Fibroblast of lung (primary cell): ENCODE measurements around the gene CALML6. TPM values are rescaled to one million over a fixed set of nuclear protein-coding genes. Genes with fewer than 3 reads are reported as not detected.

Source experiments
- DNase-seq, 2 donors: peaks; one replicate each; pipeline versions ENCODE4 v3.0.0 to v3.0.0-alpha.2; 2010; ENCODE audit warnings: low read depth in 2 of 2
- H2AFZ ChIP-seq: 2 replicates; pipeline ENCODE4 v1.5.1; 2012; ENCODE audit warnings: low read length, control low read depth, inconsistent platforms
- H3K27ac ChIP-seq: 2 replicates; pipeline ENCODE4 v1.5.1; 2011; ENCODE audit warnings: low read length, control low read depth; ENCODE audit not compliant: insufficient read depth
- H3K27me3 ChIP-seq: 2 replicates; pipeline ENCODE4 v1.5.1; 2011; ENCODE audit warnings: mild to moderate bottlenecking, low read length; ENCODE audit not compliant: control insufficient read depth, insufficient read depth
- H3K36me3 ChIP-seq: 2 replicates; pipeline ENCODE4 v1.5.1; 2011; ENCODE audit warnings: low read length; ENCODE audit not compliant: control insufficient read depth, insufficient read depth
- H3K4me1 ChIP-seq: 2 replicates; pipeline ENCODE4 v1.5.1; 2011; ENCODE audit warnings: low read length; ENCODE audit not compliant: control insufficient read depth, insufficient read depth; ENCODE audit errors: extremely low read depth
- H3K4me2 ChIP-seq: 2 replicates; pipeline ENCODE4 v1.5.1; 2011; ENCODE audit warnings: low read length, control low read depth; ENCODE audit not compliant: insufficient read depth; ENCODE audit errors: extremely low read depth
- H3K4me3 ChIP-seq, 4 experiments: fragments of 200-600 bp in 1 of 4; sonication (generic) in 1 of 4; replicated peaks in 1 of 4; 2 replicates each; pipeline ENCODE4 v1.5.1; 2011 to 2016; ENCODE audit warnings: low read length in 4 of 4, low read depth in 3 of 4, mild to moderate bottlenecking in 3 of 4, control low read depth in 2 of 4, inconsistent platforms in 1 of 4, mixed read lengths in 1 of 4; ENCODE audit not compliant: insufficient read depth in 1 of 4; ENCODE audit errors: control extremely low read depth in 1 of 4
- H3K79me2 ChIP-seq: 2 replicates; pipeline ENCODE4 v1.5.1; 2012; ENCODE audit warnings: mild to moderate bottlenecking, low read length, inconsistent platforms; ENCODE audit not compliant: control insufficient read depth, insufficient read depth
- H3K9ac ChIP-seq: 2 replicates; pipeline ENCODE4 v1.5.1; 2011; ENCODE audit warnings: mild to moderate bottlenecking, low read length, control low read depth; ENCODE audit not compliant: insufficient read depth
- H3K9me3 ChIP-seq: 2 replicates; pipeline ENCODE4 v1.5.1; 2012; ENCODE audit warnings: low read depth, low read length; ENCODE audit not compliant: control insufficient read depth, insufficient read depth
- H4K20me1 ChIP-seq: 2 replicates; pipeline ENCODE4 v1.5.1; 2011; ENCODE audit warnings: low read length; ENCODE audit not compliant: control insufficient read depth, insufficient read depth; ENCODE audit errors: extremely low read depth
- CTCF ChIP-seq, 2 donors: IDR thresholded peaks in 1 of 2; conservative IDR thresholded peaks in 1 of 2; 1 replicate in 1 of 2; 2 replicates in 1 of 2; pipeline ENCODE4 v1.5.1; 2011 to 2012; ENCODE audit warnings: low read length in 2 of 2, control low read depth in 1 of 2, inconsistent platforms in 1 of 2, low read depth in 1 of 2, mild to moderate bottlenecking in 1 of 2
- EZH2 ChIP-seq: IDR thresholded peaks from 2 replicates; pipeline ENCODE4 v1.5.1; 2012; ENCODE audit warnings: low read length, control low read depth, mild to moderate bottlenecking; ENCODE audit errors: missing control alignments
- polyA plus RNA-seq, 2 donors: library from polyadenylated mRNA; depleted of rRNA in 1 of 2; stranded (reverse) in 1 of 2; unstranded in 1 of 2; fragments of >200 nt; gene quantifications; 2 replicates each; pipeline ENCODE4 v1.2.1, GENCODE V29; 2011 to 2012; ENCODE audit warnings: missing spikeins in 1 of 2
- total RNA-seq: library from RNA; depleted of rRNA; stranded (reverse); fragments of >200 nt; gene quantifications from 2 replicates; pipeline ENCODE4 v1.2.1, GENCODE V29; 2014

CALML6 gene
- total and polyA plus RNA-seq, 2 donors (not counting 1 experiment from before 2014, with no cell fraction given), result 0.09 to 0.17 TPM

GRCh38 chr1:1926346-1926811 is 11.3 kb downstream of the CALML6 start:
- no peak overlapping the region for H3K9ac ChIP-seq
- no peaks in the 10 kb centered on the region for H3K27me3 ChIP-seq
- no peaks in the 10 kb centered on the region for H4K20me1 ChIP-seq
- H3K4me3 ChIP-seq, result no peak overlapping the region
- no peaks in the 10 kb centered on the region for H3K9me3 ChIP-seq
- TF ChIP-seq EZH2 (no peak), CTCF (conservative IDR thresholded peaks at IDR 0.05 in 1 of 2, IDR thresholded peaks at IDR 0.05 in 1 of 2; ENCODE audit: low read depth in 1 of 2, low read length in 2 of 2) (no peak)
- no peak for DNase-seq
- no peaks in the 10 kb centered on the region for H3K36me3 ChIP-seq
- H3K79me2 ChIP-seq, result no peaks in the 10 kb centered on the region
- no peaks in the 10 kb centered on the region for H3K4me1 ChIP-seq
- H3K4me2 ChIP-seq, result no peak overlapping the region
- H2AFZ ChIP-seq, result no peak overlapping the region
- no peak overlapping the region for H3K27ac ChIP-seq

DNA sequence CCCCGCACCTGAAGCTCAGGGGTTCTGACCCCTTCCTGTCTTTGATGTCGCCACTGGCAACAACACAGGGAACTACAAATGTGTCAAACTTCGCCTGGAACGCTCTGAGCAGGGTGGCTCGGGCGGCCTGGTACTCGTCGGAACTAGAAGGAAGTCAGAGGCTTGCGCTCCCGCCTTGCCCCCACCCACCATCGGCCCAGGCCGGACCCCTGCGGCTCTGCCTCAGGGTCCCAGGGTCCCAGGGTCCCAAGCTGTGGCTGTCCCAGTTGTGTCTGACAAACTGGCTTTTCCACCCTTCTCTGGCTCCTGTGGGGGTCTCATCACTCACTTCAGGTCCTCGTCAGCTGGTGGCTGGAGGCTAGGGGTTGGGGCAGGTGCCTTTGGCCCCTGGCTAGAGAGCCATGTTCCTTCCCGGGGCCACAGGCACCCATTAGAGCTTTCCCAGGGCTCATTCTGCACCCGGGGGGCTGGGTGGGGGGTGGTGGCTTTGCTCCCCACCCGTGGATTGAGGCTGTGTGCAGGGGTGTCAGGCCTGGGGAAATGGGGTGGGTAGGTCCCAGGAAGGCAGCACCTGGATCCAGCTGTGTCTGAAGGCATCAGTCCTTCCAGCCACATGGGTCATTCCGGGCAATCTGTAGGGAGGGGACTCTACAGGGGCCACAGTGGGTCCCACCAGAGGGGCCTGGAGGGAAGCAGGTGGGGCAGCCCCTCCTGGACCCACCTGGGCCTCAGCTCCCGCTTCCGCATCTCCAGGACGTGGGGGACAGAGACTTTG is 12.0 kb downstream of the CALML6 start:
- H2AFZ ChIP-seq, result no peak overlapping the region

DNA sequence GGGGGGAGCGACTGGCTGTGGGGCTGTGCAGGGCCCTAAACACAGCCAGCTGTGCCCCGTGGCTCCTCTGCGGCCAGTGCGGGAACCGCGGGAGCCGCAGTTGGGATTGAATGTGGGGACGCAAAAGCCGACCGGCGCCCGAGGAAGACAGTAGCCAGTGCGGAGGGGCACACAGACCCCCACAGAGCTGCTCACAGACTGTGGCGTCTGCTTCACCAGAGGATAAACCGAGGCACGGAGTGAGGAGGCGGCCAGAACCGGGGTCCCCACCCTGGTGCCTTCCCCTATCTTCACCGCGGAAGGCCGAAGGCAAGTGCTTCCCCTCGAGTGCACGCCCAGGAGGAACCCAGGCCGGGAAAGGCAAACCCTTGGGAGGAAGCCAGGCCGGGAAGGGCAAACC is 12.7 kb downstream of the CALML6 start:
- Histone ChIP-seq H3K27ac (no peak overlapping the region), H3K4me3 (no peak overlapping the region), H3K9ac (no peak overlapping the region), H3K4me1 (no peaks in the 10 kb centered on the region), H3K36me3 (no peaks in the 10 kb centered on the region), H3K9me3 (no peaks in the 10 kb centered on the region), H2AFZ (no peak overlapping the region), H4K20me1 (no peaks in the 10 kb centered on the region), H3K79me2 (no peaks in the 10 kb centered on the region), H3K27me3 (no peaks in the 10 kb centered on the region), H3K4me2 (no peak overlapping the region)
- TF ChIP-seq EZH2, result no peak
- TF ChIP-seq CTCF (conservative IDR thresholded peaks at IDR 0.05 in 1 of 2, IDR thresholded peaks at IDR 0.05 in 1 of 2; ENCODE audit: low read depth in 1 of 2, low read length in 2 of 2), result no peak
- DNase-seq, result no peak

More for the DNA sequence above, 12.0 kb downstream of the CALML6 start:
- H3K9me3 ChIP-seq, result no peaks in the 10 kb centered on the region
- TF ChIP-seq CTCF (conservative IDR thresholded peaks at IDR 0.05 in 1 of 2, IDR thresholded peaks at IDR 0.05 in 1 of 2; ENCODE audit: low read depth in 1 of 2, low read length in 2 of 2) (no peak), EZH2 (no peak)
- H3K27ac ChIP-seq, result no peak overlapping the region
- no peaks in the 10 kb centered on the region for H3K4me1 ChIP-seq
- no peak overlapping the region for H3K4me2 ChIP-seq
- H3K36me3 ChIP-seq, result no peaks in the 10 kb centered on the region
- H3K9ac ChIP-seq, result no peak overlapping the region
- H4K20me1 ChIP-seq, result no peaks in the 10 kb centered on the region
- no peak for DNase-seq
- H3K27me3 ChIP-seq, result no peaks in the 10 kb centered on the region
- H3K79me2 ChIP-seq, result no peaks in the 10 kb centered on the region
- no peak overlapping the region for H3K4me3 ChIP-seq
